Stimulated activated effector memory CD8-positive, alpha-beta T cell treated with anti-CD3 and anti-CD28 coated beads, Interleukin-12 subunit alpha, Interleukin-12 subunit beta, amount 100 ng/mL, for 72 hours (primary cell): Measurements from ENCODE around the gene ITSN1.
"Not testable (repeated sequence)": the region's sequence is repeated elsewhere in the genome, so short reads cannot be mapped to it uniquely, and the experiment has no call there.

Experiments
- ATAC-seq: fragments of 150-1000 bp; cut with Tn5 transposase; 2 replicates; pipeline ENCODE4 v1.10.0; 2021
- DNase-seq, 2 donors: peaks; one replicate each; pipeline ENCODE4 v3.0.0; 2021 to 2022; ENCODE audit warnings: low spot score in 2 of 2
- H3K27ac Mint-ChIP-seq: one replicate; pipeline ENCODE4 v1.8.0; 2022; ENCODE audit warnings: mild to moderate bottlenecking, mixed read lengths
- H3K36me3 Mint-ChIP-seq: one replicate; pipeline ENCODE4 v1.8.0; 2022; ENCODE audit warnings: mild to moderate bottlenecking, mixed read lengths
- H3K4me1 Mint-ChIP-seq: one replicate; pipeline ENCODE4 v1.8.0; 2022; ENCODE audit warnings: mixed read lengths
- H3K4me3 Mint-ChIP-seq: one replicate; pipeline ENCODE4 v1.8.0; 2022; ENCODE audit warnings: mild to moderate bottlenecking, mixed read lengths
- H3K9me3 Mint-ChIP-seq: one replicate; pipeline ENCODE4 v1.8.0; 2022; ENCODE audit warnings: mixed read lengths

The ITSN1 gene

DNA sequence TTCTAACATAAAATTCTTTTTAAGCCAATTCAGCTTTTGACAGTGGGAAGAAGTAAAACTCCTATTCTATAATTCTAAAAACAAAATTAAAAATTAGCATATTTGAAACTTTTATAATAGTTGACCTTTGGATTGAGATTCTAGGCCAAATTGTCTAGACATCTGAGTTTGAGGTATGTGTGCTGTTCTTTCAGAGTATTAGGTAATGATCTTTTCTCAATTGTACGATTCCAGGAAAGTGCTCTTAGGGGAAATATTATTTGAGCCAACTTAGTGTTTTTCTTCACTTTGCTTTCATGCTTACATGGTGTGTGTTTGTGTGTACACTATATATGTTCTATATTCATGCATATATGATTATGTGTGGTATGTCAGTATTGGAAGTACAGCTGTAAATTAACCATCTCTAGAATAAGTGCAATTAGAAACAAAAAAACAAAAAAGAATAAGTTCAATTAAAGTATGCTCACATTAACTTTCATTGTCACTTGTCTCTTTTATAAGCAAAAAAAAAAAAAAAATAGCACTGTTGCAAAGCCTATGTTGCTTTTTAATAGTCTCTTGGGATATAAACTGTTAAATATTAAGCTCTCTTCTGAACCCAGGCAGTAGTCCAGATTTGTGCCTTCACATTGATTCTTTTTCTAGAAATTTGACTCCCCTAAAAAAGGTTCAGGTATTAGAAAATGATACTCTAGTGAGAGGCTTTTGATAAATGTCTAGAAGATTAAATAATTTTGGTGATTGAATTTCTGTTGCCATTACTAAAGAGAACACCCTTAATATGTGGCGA is 141.1 kb downstream of the ITSN1 start:
- no peaks in the 10 kb centered on the region for H3K4me1 Mint-ChIP-seq
- H3K9me3 Mint-ChIP-seq: peaks cover 5% of the 10 kb centered on the region
- no peak for DNase-seq
- H3K36me3 Mint-ChIP-seq: no peaks in the 10 kb centered on the region
- no peak overlapping the region for H3K4me3 Mint-ChIP-seq
- H3K27ac Mint-ChIP-seq: no peak overlapping the region
- no peak for ATAC-seq

DNA sequence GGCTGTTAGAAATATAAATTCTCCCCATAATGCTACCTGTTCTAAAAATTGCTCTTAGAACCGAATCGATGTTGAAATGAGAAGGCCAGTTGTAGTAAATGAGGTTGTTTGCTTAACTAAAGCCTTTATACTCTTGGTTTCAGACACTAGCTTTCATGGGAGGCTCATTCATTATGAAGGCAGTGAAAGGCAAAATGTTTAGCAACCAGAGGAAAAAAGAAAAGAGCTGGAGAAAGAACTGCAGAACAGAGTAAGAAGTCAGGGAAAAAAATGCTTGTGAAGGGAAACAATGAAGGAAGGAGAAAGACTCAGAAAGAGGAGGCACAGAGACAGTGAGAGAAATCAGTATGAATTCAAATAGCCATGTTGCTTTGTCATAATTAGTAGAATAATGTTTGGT is 145.1 kb downstream of the ITSN1 start:
- no peak overlapping the region for H3K27ac Mint-ChIP-seq
- H3K4me1 Mint-ChIP-seq: no peaks in the 10 kb centered on the region
- no peak for DNase-seq

DNA sequence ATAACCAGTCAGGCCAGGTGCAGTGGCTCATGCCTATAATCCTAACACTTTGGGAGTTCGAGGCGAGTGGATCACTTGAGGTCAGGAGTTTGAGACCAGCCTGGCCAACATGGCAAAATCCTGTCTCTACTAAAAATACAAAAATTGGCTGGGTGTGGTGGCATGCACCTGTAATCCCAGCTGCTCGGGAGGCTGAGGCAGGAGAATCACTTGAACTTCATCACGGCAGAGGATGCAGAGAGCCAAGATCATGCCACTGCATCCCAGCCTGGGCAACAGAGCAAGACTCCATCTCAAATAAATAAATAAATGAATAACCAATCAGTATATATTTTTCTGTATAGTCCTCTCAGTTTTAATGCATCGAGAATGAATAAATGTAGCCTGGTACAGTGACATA is 146.1 kb downstream of the ITSN1 start:
- not testable (repeated sequence) for DNase-seq, H3K4me1 Mint-ChIP-seq, H3K4me3 Mint-ChIP-seq, H3K36me3 Mint-ChIP-seq, H3K9me3 Mint-ChIP-seq, H3K27ac Mint-ChIP-seq, ATAC-seq

More for the DNA sequence above, 145.1 kb downstream of the ITSN1 start:
- H3K9me3 Mint-ChIP-seq: no peaks in the 10 kb centered on the region
- no peaks in the 10 kb centered on the region for H3K36me3 Mint-ChIP-seq
- ATAC-seq: no peak
- H3K4me3 Mint-ChIP-seq: no peak overlapping the region

DNA sequence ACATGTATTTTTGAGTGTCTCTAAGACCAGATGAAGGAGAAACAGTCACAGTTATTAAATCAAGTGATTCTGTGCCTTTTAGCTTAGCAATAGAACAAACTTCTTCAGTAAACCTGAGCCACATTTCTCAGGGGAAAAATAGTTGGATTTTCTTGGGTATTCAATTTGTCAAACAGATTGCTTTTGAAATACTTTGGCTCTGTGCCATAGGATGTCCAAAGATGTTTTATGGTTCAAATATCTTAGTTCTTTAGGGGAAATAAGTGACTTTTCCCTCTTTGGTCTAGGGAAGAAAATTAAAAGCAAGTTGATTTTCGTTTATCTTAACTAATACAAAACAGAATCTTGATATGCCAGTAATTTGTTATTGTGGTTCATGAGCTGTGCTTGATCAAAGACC is 147.4 kb downstream of the ITSN1 start:
- no peak for ATAC-seq
- H3K4me3 Mint-ChIP-seq: no peak overlapping the region
- no peak for DNase-seq
- no peak overlapping the region for H3K27ac Mint-ChIP-seq
- no peaks in the 10 kb centered on the region for H3K36me3 Mint-ChIP-seq
- no peaks in the 10 kb centered on the region for H3K4me1 Mint-ChIP-seq
- no peaks in the 10 kb centered on the region for H3K9me3 Mint-ChIP-seq

DNA sequence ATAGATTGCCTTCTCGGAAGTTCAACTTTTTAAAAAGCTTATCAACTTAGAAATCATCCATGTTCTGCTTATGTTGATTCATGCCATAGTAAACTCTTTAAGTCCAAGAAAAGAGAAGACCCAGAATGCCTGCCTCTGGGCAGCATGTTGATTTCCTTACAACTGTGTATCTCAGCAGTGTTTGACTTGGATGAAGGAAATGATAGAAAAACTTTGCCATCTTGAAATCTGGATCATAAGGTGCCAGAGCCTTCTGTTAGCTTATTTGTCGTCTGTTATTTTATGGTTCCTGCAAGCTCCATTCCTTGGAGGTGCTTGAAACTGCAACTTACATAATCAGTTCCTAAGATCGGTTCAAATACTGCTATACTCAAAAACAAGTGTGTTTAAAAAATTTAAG is 148.8 kb downstream of the ITSN1 start:
- no peaks in the 10 kb centered on the region for H3K4me1 Mint-ChIP-seq
- DNase-seq (no peak), ATAC-seq (no peak)
- H3K4me3 Mint-ChIP-seq: no peak overlapping the region
- no peaks in the 10 kb centered on the region for H3K36me3 Mint-ChIP-seq
- H3K9me3 Mint-ChIP-seq: no peaks in the 10 kb centered on the region
- H3K27ac Mint-ChIP-seq: no peak overlapping the region

DNA sequence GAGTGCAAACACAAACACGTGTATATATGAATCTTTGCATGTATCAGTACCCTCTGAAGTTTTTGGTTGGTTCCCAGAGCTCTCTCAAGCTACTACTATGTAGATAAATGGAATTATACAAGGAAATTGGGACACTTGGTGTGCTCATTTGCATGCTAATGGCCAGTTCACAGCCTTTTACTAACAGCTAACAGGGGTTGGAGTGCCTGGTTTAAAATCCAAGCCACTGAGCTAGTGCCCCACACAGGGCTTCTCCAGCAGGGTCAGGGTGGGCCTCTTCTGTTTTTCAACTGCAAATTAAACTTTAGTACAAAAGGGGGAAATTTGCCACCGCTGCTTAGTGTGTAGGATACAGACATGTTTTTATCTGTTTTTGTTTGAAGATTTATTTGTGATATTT is 152.3 kb downstream of the ITSN1 start:
- H3K9me3 Mint-ChIP-seq: no peaks in the 10 kb centered on the region
- H3K4me3 Mint-ChIP-seq: no peak overlapping the region
- H3K27ac Mint-ChIP-seq: no peak overlapping the region
- H3K36me3 Mint-ChIP-seq: no peaks in the 10 kb centered on the region
- no peaks in the 10 kb centered on the region for H3K4me1 Mint-ChIP-seq
- DNase-seq (no peak), ATAC-seq (no peak)

DNA sequence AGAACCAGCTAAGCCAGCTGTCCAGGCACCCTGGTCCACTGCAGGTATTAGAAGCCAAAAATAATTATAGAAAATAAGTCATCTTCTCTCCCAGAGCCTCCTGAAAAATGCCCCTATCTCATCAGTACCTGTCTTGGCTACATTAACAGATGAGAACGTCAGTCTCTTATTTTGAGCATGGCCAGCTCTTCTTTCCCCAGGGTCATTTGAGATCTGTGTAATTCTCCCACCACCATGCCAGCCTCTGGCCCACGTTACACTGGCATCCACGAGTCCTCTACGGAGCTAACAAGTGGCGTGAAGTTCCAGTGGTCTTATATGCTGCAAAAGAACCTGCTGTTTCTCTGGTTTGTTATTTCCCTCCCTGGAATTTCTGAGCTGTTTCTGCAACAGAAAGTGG is 155.3 kb downstream of the ITSN1 start:
- H3K4me1 Mint-ChIP-seq: no peaks in the 10 kb centered on the region
- H3K9me3 Mint-ChIP-seq: no peaks in the 10 kb centered on the region
- DNase-seq (no peak), ATAC-seq (no peak)
- no peaks in the 10 kb centered on the region for H3K36me3 Mint-ChIP-seq
- H3K4me3 Mint-ChIP-seq: no peak overlapping the region
- H3K27ac Mint-ChIP-seq: no peak overlapping the region

DNA sequence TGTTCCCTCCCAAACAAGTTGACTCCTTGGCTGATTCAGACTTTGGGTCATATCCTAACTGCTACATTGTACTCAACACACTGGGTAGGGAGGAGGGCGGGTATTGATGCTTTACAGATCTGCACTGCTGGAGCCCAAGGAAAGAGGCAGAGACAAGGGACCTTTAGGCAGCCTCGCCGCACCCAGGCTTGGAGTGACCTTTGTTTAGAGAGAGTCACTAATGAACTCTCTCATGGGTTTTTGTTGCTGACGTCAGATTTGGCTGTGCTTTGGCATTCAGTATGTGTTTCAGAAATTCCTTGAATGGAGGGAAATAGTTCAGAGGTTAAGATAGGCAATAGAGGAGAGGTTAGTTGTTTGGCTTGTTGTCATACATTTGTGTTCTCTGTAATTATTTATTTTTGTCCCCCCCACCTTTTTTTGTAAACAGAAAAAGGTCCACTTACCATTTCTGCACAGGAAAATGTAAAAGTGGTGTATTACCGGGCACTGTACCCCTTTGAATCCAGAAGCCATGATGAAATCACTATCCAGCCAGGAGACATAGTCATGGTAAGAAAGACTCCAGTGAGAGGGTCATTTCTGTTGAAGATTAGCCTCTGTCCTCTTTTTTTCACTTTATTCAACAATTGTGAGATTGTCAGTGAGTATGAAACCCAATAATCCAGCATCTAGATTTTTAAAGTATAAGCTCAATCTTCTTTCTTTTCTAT is 157.2 kb downstream of the ITSN1 start:
- Mint-ChIP-seq H3K36me3 (no peaks in the 10 kb centered on the region), H3K9me3 (no peaks in the 10 kb centered on the region), H3K27ac (no peak overlapping the region), H3K4me3 (no peak overlapping the region), H3K4me1 (no peaks in the 10 kb centered on the region)
- DNase-seq (no peak), ATAC-seq (no peak)

DNA sequence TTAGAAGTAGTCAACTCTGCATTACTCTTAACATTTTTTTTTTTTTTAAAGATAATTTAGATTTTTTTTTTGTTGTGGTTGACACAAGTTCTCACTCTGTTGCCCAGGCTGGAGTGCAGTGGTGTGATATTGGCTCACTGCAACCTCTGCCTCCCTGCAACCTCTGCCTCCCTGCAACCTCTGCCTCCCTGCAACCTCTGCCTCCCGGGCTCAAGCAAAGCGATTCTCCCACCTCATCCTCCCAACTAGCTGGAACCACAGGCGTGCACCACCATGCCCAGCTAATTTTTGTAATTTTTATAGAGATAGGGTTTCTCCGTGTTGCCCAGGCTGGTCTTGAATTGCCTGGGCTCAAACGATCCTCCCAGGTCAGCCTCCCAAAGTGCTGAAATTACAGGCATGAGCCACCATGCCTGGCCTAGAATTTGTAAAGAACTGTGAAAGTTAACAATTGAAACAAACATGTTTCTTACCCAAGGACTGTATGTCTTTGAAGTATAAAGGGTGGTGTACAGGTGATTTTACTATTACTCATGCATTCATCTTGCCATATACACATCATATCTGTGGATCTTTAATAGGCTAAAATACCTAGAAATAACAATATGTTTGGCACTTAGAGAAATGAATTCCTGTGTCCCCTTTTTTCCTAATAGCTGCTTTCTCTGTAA is 158.6 kb downstream of the ITSN1 start:
- Mint-ChIP-seq H3K9me3 (no peaks in the 10 kb centered on the region), H3K27ac (no peak overlapping the region), H3K36me3 (no peaks in the 10 kb centered on the region), H3K4me3 (no peak overlapping the region), H3K4me1 (no peaks in the 10 kb centered on the region)
- ATAC-seq: no peak
- no peak for DNase-seq

DNA sequence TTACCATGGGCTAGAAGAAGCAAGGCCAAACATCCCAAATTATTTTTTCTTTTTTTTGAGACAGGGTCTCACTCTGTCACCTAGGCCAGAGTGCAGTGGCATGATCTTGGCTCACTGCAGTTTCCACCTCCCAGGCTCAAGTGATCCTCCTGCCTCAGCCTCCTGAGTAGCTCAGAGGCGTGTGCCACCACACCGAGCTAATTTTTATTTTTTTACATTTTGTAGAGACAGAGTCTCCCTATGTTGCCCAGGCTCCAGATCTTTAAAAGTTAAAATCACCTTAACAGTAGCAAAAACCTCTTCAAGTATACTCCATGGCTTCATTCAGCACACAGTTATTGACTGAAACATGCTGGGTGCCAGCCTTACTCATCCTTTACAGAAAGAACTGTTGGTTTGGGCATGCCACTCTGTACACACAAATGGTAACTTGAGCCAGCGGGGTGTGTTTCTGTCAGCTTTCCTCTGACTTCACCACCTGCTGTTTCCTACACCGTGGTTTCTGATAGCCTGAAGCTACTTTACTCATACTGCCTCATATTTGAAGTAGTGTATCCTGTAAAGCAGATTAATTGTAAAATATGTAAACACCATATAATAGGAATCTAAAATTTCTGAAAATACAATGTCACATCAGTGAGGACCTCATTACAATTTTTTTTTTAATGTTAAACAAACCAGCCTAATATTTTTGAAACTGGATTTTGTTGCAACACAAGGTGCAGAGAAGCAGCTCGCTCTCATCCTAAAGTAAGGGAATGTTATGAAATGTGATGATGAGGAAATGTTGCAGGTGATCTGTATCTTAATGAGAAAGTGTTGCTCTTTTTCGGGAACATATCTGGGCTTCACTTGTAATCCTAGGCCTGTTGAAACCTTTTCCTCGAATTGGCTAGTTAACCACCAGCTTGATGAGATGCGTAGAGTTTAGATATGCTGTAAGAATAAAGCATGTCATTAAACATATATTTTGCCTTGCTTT is 159.4 kb downstream of the ITSN1 start:
- no peak overlapping the region for H3K4me3 Mint-ChIP-seq
- DNase-seq (no peak), ATAC-seq (peak; percentile 32)
- no peaks in the 10 kb centered on the region for H3K4me1 Mint-ChIP-seq
- no peak overlapping the region for H3K27ac Mint-ChIP-seq
- no peaks in the 10 kb centered on the region for H3K9me3 Mint-ChIP-seq
- H3K36me3 Mint-ChIP-seq: no peaks in the 10 kb centered on the region

DNA sequence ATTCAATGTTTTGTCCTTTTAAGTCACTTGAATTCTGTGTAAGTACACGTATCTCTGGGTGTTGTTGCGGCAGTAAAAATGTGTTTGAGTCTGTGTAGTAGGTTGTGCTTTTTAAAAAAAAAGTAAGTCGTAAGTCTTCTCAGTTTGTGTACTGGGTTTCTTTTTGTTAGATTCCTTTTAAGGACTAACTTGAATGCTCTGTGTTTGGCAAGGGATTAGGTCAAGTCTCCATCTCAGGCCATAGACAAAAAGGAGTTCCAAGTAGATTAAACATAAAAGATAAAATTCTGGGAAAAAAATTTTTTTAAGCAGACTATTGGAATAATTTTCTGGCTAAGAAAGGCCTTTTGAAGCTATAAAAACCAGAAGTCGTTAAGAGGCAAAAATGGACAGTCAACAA is 160.2 kb downstream of the ITSN1 start:
- DNase-seq (no peak), ATAC-seq (no peak)
- Mint-ChIP-seq H3K4me1 (no peaks in the 10 kb centered on the region), H3K27ac (no peak overlapping the region), H3K36me3 (no peaks in the 10 kb centered on the region), H3K4me3 (no peak overlapping the region), H3K9me3 (no peaks in the 10 kb centered on the region)

DNA sequence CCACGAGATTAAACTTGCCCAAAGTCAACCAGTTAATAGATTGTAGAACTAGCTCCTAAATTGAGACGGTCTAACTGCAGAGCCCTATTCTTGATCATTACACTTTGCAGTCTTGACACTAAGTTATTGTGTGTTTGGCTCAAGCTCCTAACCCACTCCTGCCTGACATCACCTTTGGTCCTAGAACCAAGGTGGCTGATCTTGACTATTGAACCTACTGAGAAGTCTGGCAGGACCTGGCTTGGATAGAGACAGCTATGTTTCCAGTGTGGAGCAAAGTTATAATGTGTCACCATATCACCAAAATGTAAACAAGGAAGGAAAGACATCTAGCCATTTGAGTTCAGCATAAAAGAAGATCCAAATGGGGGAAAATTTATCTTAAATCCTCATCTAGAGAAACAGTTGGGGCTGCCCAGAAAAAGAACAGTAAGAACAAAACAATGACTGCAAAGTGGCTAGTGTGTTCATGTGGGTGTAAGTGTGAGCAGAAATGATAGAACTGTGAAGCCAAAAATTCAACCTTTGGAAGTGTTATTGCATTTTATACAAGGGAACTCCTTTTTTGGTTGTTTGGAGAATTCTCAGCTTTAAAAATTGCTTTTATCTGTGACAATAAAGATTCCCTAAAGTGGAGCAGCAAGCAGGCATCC is 166.5 kb downstream of the ITSN1 start:
- DNase-seq (no peak), ATAC-seq (no peak)
- Mint-ChIP-seq H3K9me3 (no peaks in the 10 kb centered on the region), H3K36me3 (no peaks in the 10 kb centered on the region), H3K4me3 (no peak overlapping the region), H3K27ac (no peak overlapping the region), H3K4me1 (no peaks in the 10 kb centered on the region)

DNA sequence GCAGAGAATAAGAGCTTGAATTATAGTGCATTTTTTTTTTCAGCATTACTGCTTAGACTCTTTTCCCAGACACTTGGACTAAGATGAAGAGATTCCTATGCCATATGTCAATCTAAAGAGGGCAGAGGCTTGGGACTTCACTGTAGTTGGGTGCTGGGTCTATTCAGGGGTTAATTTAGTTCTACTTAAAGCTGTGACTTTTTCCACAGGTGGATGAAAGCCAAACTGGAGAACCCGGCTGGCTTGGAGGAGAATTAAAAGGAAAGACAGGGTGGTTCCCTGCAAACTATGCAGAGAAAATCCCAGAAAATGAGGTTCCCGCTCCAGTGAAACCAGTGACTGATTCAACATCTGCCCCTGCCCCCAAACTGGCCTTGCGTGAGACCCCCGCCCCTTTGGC is 168.5 kb downstream of the ITSN1 start:
- H3K4me3 Mint-ChIP-seq: no peak overlapping the region
- ATAC-seq (no peak), DNase-seq (no peak)
- no peaks in the 10 kb centered on the region for H3K9me3 Mint-ChIP-seq
- H3K4me1 Mint-ChIP-seq: no peaks in the 10 kb centered on the region
- H3K27ac Mint-ChIP-seq: no peak overlapping the region
- H3K36me3 Mint-ChIP-seq: no peaks in the 10 kb centered on the region

DNA sequence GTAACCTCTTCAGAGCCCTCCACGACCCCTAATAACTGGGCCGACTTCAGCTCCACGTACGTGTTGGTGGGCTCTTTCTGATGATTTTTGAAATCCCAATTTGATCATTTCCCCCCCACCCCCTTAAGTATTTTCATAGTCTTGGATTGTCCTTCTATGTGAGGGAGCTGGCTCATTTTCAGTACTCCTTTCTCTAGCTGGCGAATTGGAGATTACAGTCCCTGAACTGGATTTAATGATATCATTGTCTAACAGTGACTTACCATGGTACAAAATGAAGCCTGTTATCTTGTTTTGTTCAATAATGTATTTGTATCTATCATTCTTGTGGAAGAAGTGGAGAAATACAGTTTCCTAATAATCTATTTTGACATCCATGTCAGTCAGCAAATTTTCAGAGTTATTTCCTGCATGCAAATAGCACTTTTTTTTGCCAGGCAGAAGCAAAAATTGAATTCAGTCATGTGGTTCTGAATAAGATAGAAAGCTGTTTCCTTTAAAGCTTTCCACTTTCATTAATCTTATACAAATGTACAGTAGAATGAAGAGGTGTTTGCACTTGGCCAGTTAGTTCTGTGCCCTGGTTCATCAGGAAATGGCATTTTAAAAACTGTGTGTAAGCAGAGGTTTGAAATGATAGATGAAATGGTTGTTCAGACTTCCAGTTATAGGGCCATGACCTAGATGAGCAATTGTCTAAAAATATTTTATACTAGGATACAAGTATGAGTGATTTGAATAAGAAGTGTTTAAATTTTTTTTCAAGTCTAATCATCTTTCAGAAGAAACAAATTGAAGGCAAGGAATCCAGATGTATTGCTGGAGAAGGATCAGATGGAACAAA is 169.1 kb downstream of the ITSN1 start:
- H3K36me3 Mint-ChIP-seq: no peaks in the 10 kb centered on the region
- no peaks in the 10 kb centered on the region for H3K4me1 Mint-ChIP-seq
- ATAC-seq (no peak), DNase-seq (no peak)
- H3K9me3 Mint-ChIP-seq: no peaks in the 10 kb centered on the region
- H3K27ac Mint-ChIP-seq: no peak overlapping the region
- H3K4me3 Mint-ChIP-seq: no peak overlapping the region
